GM19328 (cell line): ENCODE data around the gene CACNG7.
"Not testable (repeated sequence)": the region's sequence is repeated elsewhere in the genome, so short reads cannot be mapped to it uniquely, and the experiment has no call there.

Experiments
- ATAC-seq: cut with Tn5 transposase; IDR thresholded peaks from one replicate; pipeline ENCODE4 v1.9.1; 2021; ENCODE audit warnings: mild to moderate bottlenecking, moderate library complexity; ENCODE audit not compliant: unreplicated experiment

Gene CACNG7

GRCh38 chr19:53908935-53909415 lies at the start of gene CACNG7:
Gene CACNG7 (plus strand): TSS chr19:53909278. CDS start chr19:53912832, 3,554 bp downstream.
- ATAC-seq = no peak

- no peak for ATAC-seq
Observed at GRCh38 chr19:53864308-53864836, 44.7 kb upstream of the CACNG7 start.

- ATAC-seq = no peak
Observed at GRCh38 chr19:53865523-53865917, 43.6 kb upstream of the CACNG7 start.

- no peak for ATAC-seq
Observed at GRCh38 chr19:53865918-53866864, 42.9 kb upstream of the CACNG7 start.

GRCh38 chr19:53866865-53867224 lies 42.2 kb upstream of the CACNG7 start:
- no peak for ATAC-seq

GRCh38 chr19:53867225-53868090 lies 41.6 kb upstream of the CACNG7 start, which contains the start of gene MYADM:
Gene MYADM (plus strand): TSS chr19:53867883. CDS start chr19:53873530, 5,647 bp downstream.
- ATAC-seq = peak; percentile 63

- no peak for ATAC-seq
Observed at GRCh38 chr19:53868091-53868891, 40.8 kb upstream of the CACNG7 start.

- ATAC-seq = no peak
Observed at GRCh38 chr19:53868892-53869804, 39.9 kb upstream of the CACNG7 start.

- not testable (repeated sequence) for ATAC-seq
Observed at GRCh38 chr19:53869805-53870484, 39.1 kb upstream of the CACNG7 start.

GRCh38 chr19:53870485-53870844 lies 38.6 kb upstream of the CACNG7 start:
- ATAC-seq = no peak

- ATAC-seq = no peak
Observed at GRCh38 chr19:53871454-53871853, 37.6 kb upstream of the CACNG7 start.

- ATAC-seq = no peak
Observed at GRCh38 chr19:53872762-53873161, 36.3 kb upstream of the CACNG7 start.

- ATAC-seq = no peak
Observed at GRCh38 chr19:53873773-53874605, 35.1 kb upstream of the CACNG7 start.

- no peak for ATAC-seq
Observed at GRCh38 chr19:53874606-53874990, 34.5 kb upstream of the CACNG7 start.

GRCh38 chr19:53875602-53876325 lies 33.3 kb upstream of the CACNG7 start:
- ATAC-seq = no peak

- ATAC-seq = no peak
Observed at GRCh38 chr19:53876651-53877224, 32.3 kb upstream of the CACNG7 start.

- no peak for ATAC-seq
Observed at GRCh38 chr19:53877361-53877766, 31.7 kb upstream of the CACNG7 start.
